ENCODE data around the gene PHTF1. TPM values are rescaled to one million over a fixed set of nuclear protein-coding genes. Genes with fewer than 3 reads are reported as not detected.

The PHTF1 gene
- total and polyA plus RNA-seq, 5 experiments from 2014 or later = 1.9 to 9.9 (median 4.3) TPM

GRCh38 chr1:113672491-113672890 lies 86.8 kb downstream of the PHTF1 start:
- Mint-ChIP-seq H3K36me3 (no peaks in the 10 kb centered on the region), H3K4me3 (no peak overlapping the region), H3K9me3 (no peaks in the 10 kb centered on the region), H3K27ac (no peak overlapping the region), H3K4me1 (no peaks in the 10 kb centered on the region), H3K27me3 (no peaks in the 10 kb centered on the region)
- DNase-seq (no peak), ATAC-seq (no peak)
- POLR2A ChIA-PET = no interaction called here

GRCh38 chr1:113670650-113671049 lies 88.6 kb downstream of the PHTF1 start:
- Mint-ChIP-seq H3K36me3 (peaks cover 0 to 2% (median 0%) of the 10 kb centered on the region in 3 donors), H3K27ac (no peak overlapping the region), H3K9me3 (no peaks in the 10 kb centered on the region), H3K27me3 (no peaks in the 10 kb centered on the region), H3K4me3 (no peak overlapping the region), H3K4me1 (no peaks in the 10 kb centered on the region)
- ATAC-seq = no peak
- DNase-seq = no peak
- POLR2A ChIA-PET = no interaction called here

GRCh38 chr1:113669988-113670387 lies 89.3 kb downstream of the PHTF1 start:
- H3K9me3 Mint-ChIP-seq = no peaks in the 10 kb centered on the region
- ATAC-seq (no peak), DNase-seq (no peak)
- H3K4me1 Mint-ChIP-seq = no peaks in the 10 kb centered on the region
- H3K27me3 Mint-ChIP-seq = no peaks in the 10 kb centered on the region
- POLR2A ChIA-PET = no interaction called here
- H3K27ac Mint-ChIP-seq = no peak overlapping the region
- peaks cover 0 to 2% (median 0%) of the 10 kb centered on the region in 3 donors for H3K36me3 Mint-ChIP-seq
- no peak overlapping the region for H3K4me3 Mint-ChIP-seq

- Mint-ChIP-seq H3K4me1 (no peaks in the 10 kb centered on the region), H3K27ac (no peak overlapping the region)
- POLR2A ChIA-PET = no interaction called here
Measured at GRCh38 chr1:113666126-113666525, 93.2 kb downstream of the PHTF1 start.

GRCh38 chr1:113665071-113665470 lies 94.2 kb downstream of the PHTF1 start:
- peaks cover 0 to 2% (median 0%) of the 10 kb centered on the region in 4 donors for H3K4me1 Mint-ChIP-seq
- POLR2A ChIA-PET = interaction anchor here (0.6 kb wide), 1 partner anchor 549 kb away, joined by 3 read pairs; no protein-coding TSS in a partner anchor
- no peaks in the 10 kb centered on the region for H3K9me3 Mint-ChIP-seq
- no peak overlapping the region for H3K27ac Mint-ChIP-seq
- DNase-seq (no peak), ATAC-seq (no peak)
- H3K36me3 Mint-ChIP-seq = peaks cover 0 to 2% (median 0%) of the 10 kb centered on the region in 3 donors
- H3K4me3 Mint-ChIP-seq = no peak overlapping the region
- H3K27me3 Mint-ChIP-seq = no peaks in the 10 kb centered on the region

More at GRCh38 chr1:113666126-113666525, 93.2 kb downstream of the PHTF1 start:
- no peak overlapping the region for H3K4me3 Mint-ChIP-seq
- ATAC-seq = no peak
- peaks cover 0 to 2% (median 0%) of the 10 kb centered on the region in 3 donors for H3K36me3 Mint-ChIP-seq
- no peak for DNase-seq
- H3K9me3 Mint-ChIP-seq = no peaks in the 10 kb centered on the region
- no peaks in the 10 kb centered on the region for H3K27me3 Mint-ChIP-seq

GRCh38 chr1:113663165-113663951 lies 95.9 kb downstream of the PHTF1 start:
- peaks cover 0 to 2% (median 0%) of the 10 kb centered on the region in 3 donors for H3K36me3 Mint-ChIP-seq
- H3K27me3 Mint-ChIP-seq = no peaks in the 10 kb centered on the region
- no peak overlapping the region for H3K27ac Mint-ChIP-seq
- ATAC-seq (no peak), DNase-seq (no peak)
- no peak overlapping the region for H3K4me3 Mint-ChIP-seq
- POLR2A ChIA-PET = no interaction called here
- H3K4me1 Mint-ChIP-seq = peaks cover 0 to 2% (median 0%) of the 10 kb centered on the region in 4 donors
- H3K9me3 Mint-ChIP-seq = no peaks in the 10 kb centered on the region

GRCh38 chr1:113662101-113662500 lies 97.2 kb downstream of the PHTF1 start:
- Mint-ChIP-seq H3K4me3 (no peak overlapping the region), H3K4me1 (peaks cover 0 to 2% (median 0%) of the 10 kb centered on the region in 4 donors), H3K27ac (no peak overlapping the region), H3K9me3 (no peaks in the 10 kb centered on the region), H3K36me3 (peaks cover 0 to 2% (median 0%) of the 10 kb centered on the region in 3 donors), H3K27me3 (no peaks in the 10 kb centered on the region)
- ATAC-seq = no peak
- no peak for DNase-seq
- POLR2A ChIA-PET = no interaction called here

- POLR2A ChIA-PET = interaction anchor here (0.7 kb wide), 1 partner anchor 9 kb away, joined by 5 read pairs; no protein-coding TSS in a partner anchor
- DNase-seq = no peak
- no peaks in the 10 kb centered on the region for H3K9me3 Mint-ChIP-seq
- no peaks in the 10 kb centered on the region for H3K36me3 Mint-ChIP-seq
- H3K27me3 Mint-ChIP-seq = no peaks in the 10 kb centered on the region
- peak overlapping the region in 1 of 10 donors; percentile 6 for H3K27ac Mint-ChIP-seq
- peaks cover 0 to 2% (median 0%) of the 10 kb centered on the region in 4 donors for H3K4me1 Mint-ChIP-seq
- no peak for ATAC-seq
- no peak overlapping the region for H3K4me3 Mint-ChIP-seq
Measured at GRCh38 chr1:113660088-113660487, 99.2 kb downstream of the PHTF1 start.

- DNase-seq (no peak), ATAC-seq (no peak)
- Mint-ChIP-seq H3K9me3 (no peaks in the 10 kb centered on the region), H3K27me3 (no peaks in the 10 kb centered on the region), H3K36me3 (no peaks in the 10 kb centered on the region), H3K4me1 (peaks cover 0 to 2% (median 0%) of the 10 kb centered on the region in 4 donors), H3K4me3 (no peak overlapping the region), H3K27ac (no peak overlapping the region)
- POLR2A ChIA-PET = no interaction called here
Measured at GRCh38 chr1:113659556-113659955, 99.7 kb downstream of the PHTF1 start.

GRCh38 chr1:113659035-113659434 lies 100.3 kb downstream of the PHTF1 start:
- no peaks in the 10 kb centered on the region for H3K27me3 Mint-ChIP-seq
- POLR2A ChIA-PET = no interaction called here
- no peaks in the 10 kb centered on the region for H3K36me3 Mint-ChIP-seq
- H3K4me3 Mint-ChIP-seq = no peak overlapping the region
- H3K27ac Mint-ChIP-seq = no peak overlapping the region
- H3K4me1 Mint-ChIP-seq = peaks cover 0 to 2% (median 0%) of the 10 kb centered on the region in 4 donors
- ATAC-seq = no peak
- DNase-seq = no peak
- no peaks in the 10 kb centered on the region for H3K9me3 Mint-ChIP-seq

GRCh38 chr1:113657556-113658063 lies 101.7 kb downstream of the PHTF1 start:
- POLR2A ChIA-PET = no interaction called here
- Mint-ChIP-seq H3K36me3 (peaks cover 0 to 2% (median 0%) of the 10 kb centered on the region in 3 donors), H3K4me1 (peaks cover 0 to 2% (median 0%) of the 10 kb centered on the region in 4 donors)

GRCh38 chr1:113657126-113657525 lies 102.2 kb downstream of the PHTF1 start:
- Mint-ChIP-seq H3K27me3 (no peaks in the 10 kb centered on the region), H3K4me3 (no peak overlapping the region), H3K9me3 (no peaks in the 10 kb centered on the region), H3K27ac (no peak overlapping the region), H3K4me1 (peaks cover 0 to 2% (median 0%) of the 10 kb centered on the region in 4 donors), H3K36me3 (peaks cover 0 to 5% (median 0%) of the 10 kb centered on the region in 3 donors)
- no peak for ATAC-seq
- no peak for DNase-seq
- POLR2A ChIA-PET = no interaction called here

More at GRCh38 chr1:113657556-113658063, 101.7 kb downstream of the PHTF1 start:
- Mint-ChIP-seq H3K27me3 (no peaks in the 10 kb centered on the region), H3K27ac (no peak overlapping the region), H3K9me3 (no peaks in the 10 kb centered on the region), H3K4me3 (no peak overlapping the region)
- DNase-seq (no peak), ATAC-seq (no peak)

GRCh38 chr1:113654883-113655282 lies 104.4 kb downstream of the PHTF1 start:
- H3K27ac Mint-ChIP-seq = no peak overlapping the region
- no peaks in the 10 kb centered on the region for H3K4me1 Mint-ChIP-seq
- ATAC-seq (no peak), DNase-seq (no peak)
- POLR2A ChIA-PET = no interaction called here
- H3K27me3 Mint-ChIP-seq = no peaks in the 10 kb centered on the region
- H3K9me3 Mint-ChIP-seq = no peaks in the 10 kb centered on the region
- no peak overlapping the region for H3K4me3 Mint-ChIP-seq
- peaks cover 0 to 5% (median 0%) of the 10 kb centered on the region in 3 donors for H3K36me3 Mint-ChIP-seq
